Vagina (tissue), 2 donors: ENCODE results near the gene ALG12.

Source experiments
- POLR2A ChIP-seq, 2 donors: fragments of 450-650 bp; IDR thresholded peaks; one replicate each; pipeline ENCODE4 v1.6.1; 2017; ENCODE audit warnings: antibody characterized with exemption in 2 of 2, mild to moderate bottlenecking in 2 of 2, moderate library complexity in 2 of 2
- POLR2AphosphoS5 ChIP-seq, 2 donors: sonication (generic); formaldehyde crosslinking; IDR thresholded peaks; one replicate each; pipeline ENCODE4 v1.9.0; 2017; ENCODE audit warnings: antibody characterized with exemption in 2 of 2, mild to moderate bottlenecking in 2 of 2, low read depth in 1 of 2; ENCODE audit not compliant: insufficient read depth in 1 of 2

DNA sequence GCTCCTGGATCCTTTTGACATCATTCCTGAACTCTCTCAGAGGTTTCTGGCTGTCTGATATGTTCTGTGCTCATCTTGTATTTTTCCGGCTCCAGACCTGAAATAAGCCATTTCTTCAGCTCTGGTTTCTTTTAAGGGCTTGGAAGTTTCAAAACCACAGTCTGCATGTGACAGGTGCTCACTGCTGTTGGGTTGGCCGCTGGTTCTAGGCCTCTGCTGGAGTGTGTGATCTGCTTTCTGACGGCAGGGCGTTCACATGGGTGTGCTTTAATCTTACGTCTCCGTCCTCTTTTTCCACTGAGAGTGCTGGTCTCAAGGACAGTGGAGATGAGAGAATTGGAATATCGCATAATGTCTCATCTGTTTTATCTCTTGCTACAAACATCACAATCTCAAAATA lies 54.3 kb downstream of the ALG12 start:
- TF ChIP-seq POLR2AphosphoS5 (IDR thresholded peaks at IDR 0.05; ENCODE audit: insufficient read depth in 1 of 2, low read depth in 1 of 2): no peak
- no peak for TF ChIP-seq POLR2A (IDR thresholded peaks at IDR 0.05)
